ENCODE data around the gene GALNTL6.

The GALNTL6 gene

DNA sequence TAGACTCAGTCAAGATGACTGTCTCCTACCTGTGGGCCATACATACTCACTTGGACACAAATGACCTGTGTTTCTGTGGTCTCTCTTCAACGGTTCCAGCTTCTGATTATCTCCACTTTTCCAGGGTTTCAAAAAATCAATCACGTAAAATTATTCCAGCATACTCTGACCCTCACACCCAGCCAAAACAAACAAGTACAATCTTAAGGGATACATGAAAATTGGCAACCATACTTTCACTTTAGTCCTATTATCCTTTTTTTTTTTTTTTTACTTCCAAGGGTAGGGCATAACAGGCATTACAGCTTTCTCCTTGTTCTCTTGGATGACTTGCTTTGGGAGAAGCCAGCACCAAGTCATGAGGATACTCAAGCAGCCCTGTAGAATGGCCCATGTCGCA lies 1129.6 kb downstream of the GALNTL6 start:
- TF ChIP-seq, protein P1, sequence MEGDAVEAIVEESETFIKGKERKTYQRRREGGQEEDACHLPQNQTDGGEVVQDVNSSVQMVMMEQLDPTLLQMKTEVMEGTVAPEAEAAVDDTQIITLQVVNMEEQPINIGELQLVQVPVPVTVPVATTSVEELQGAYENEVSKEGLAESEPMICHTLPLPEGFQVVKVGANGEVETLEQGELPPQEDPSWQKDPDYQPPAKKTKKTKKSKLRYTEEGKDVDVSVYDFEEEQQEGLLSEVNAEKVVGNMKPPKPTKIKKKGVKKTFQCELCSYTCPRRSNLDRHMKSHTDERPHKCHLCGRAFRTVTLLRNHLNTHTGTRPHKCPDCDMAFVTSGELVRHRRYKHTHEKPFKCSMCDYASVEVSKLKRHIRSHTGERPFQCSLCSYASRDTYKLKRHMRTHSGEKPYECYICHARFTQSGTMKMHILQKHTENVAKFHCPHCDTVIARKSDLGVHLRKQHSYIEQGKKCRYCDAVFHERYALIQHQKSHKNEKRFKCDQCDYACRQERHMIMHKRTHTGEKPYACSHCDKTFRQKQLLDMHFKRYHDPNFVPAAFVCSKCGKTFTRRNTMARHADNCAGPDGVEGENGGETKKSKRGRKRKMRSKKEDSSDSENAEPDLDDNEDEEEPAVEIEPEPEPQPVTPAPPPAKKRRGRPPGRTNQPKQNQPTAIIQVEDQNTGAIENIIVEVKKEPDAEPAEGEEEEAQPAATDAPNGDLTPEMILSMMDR (IDR thresholded peaks at IDR 0.05; ENCODE audit: insufficient read depth, low read length, poor library complexity, severe bottlenecking): no peak

DNA sequence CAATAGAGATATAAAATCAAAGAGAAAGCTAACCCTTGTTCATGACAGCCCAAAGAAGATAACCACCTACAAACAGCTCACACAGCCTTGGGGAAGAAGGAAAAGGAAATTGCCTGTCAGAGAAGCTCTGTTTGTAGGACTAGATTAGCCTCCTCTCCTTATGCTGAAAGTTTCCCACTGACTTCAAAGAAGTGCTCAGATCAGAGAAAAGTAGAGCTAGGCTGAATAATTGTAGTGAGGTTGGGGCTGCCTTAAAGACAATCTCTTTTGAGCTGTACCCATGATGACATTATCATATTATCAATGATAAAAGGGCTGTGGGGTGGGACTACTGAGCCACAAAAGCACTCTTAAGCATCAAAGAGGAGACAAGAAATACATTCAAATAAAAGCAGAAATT lies 1132.4 kb downstream of the GALNTL6 start:
- Histone ChIP-seq H3K27me3 (replicated peaks; ENCODE audit: control insufficient read depth, insufficient read depth, low read length) (no peaks in the 10 kb centered on the region), H3K4me3 (replicated peaks; ENCODE audit: low read depth, low read length) (no peak overlapping the region), H3K36me3 (ENCODE audit: control insufficient read depth, insufficient read depth, low read length) (no peaks in the 10 kb centered on the region)
- no peak for DNase-seq (ENCODE audit: extremely low read depth, insufficient read length)
- TF ChIP-seq, protein P1 (IDR thresholded peaks at IDR 0.05; ENCODE audit: insufficient read depth, low read length, poor library complexity, severe bottlenecking): no peak

More for the DNA sequence above, 1129.6 kb downstream of the GALNTL6 start:
- DNase-seq (ENCODE audit: extremely low read depth, insufficient read length): no peak
- Histone ChIP-seq H3K4me3 (replicated peaks; ENCODE audit: low read depth, low read length) (no peak overlapping the region), H3K36me3 (ENCODE audit: control insufficient read depth, insufficient read depth, low read length) (no peaks in the 10 kb centered on the region), H3K27me3 (replicated peaks; ENCODE audit: control insufficient read depth, insufficient read depth, low read length) (no peaks in the 10 kb centered on the region)

DNA sequence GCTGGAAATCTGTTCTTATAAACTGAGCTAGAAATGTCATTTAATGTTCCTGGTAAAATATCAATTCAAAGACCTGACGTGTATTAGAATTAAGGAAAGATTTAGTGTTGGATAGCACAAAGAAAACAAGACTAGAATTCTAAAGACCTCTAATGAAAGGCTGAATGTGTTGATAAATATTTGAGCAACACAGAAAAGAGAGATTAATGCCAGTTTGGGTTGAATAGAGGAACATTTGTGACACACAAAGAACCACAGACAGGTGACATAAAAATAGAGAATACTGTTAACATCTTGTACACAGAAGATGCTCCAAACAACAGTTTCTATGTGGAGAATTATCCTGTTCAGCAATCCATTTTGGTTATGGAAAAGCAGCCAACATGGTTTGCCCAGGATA lies 1133.3 kb downstream of the GALNTL6 start:
- DNase-seq (ENCODE audit: extremely low read depth, insufficient read length): no peak
- TF ChIP-seq, protein P1 (IDR thresholded peaks at IDR 0.05; ENCODE audit: insufficient read depth, low read length, poor library complexity, severe bottlenecking): no peak
- no peaks in the 10 kb centered on the region for H3K27me3 ChIP-seq (replicated peaks; ENCODE audit: control insufficient read depth, insufficient read depth, low read length)
- no peak overlapping the region for H3K4me3 ChIP-seq (replicated peaks; ENCODE audit: low read depth, low read length)
- H3K36me3 ChIP-seq (ENCODE audit: control insufficient read depth, insufficient read depth, low read length): no peaks in the 10 kb centered on the region

DNA sequence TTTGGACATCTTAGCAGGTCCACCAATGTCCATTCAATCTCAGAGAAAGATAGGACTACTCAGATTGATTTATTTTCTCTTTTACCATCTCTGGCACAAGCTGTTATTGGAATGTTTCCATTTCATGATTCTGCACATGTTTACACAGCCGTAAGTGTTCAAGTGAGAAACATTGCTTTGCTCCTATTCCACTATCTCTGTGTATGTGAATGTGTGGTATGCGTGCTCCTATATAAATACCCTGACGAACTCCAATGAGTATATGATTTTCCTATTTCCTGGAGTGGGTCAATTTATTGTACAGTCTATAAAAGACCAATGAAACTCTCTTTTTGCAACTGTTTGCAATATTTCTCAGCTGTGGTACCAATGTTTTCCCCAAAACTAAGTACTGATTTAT lies 1134.4 kb downstream of the GALNTL6 start:
- no peaks in the 10 kb centered on the region for H3K36me3 ChIP-seq (ENCODE audit: control insufficient read depth, insufficient read depth, low read length)
- DNase-seq (ENCODE audit: extremely low read depth, insufficient read length): no peak
- H3K27me3 ChIP-seq (replicated peaks; ENCODE audit: control insufficient read depth, insufficient read depth, low read length): no peaks in the 10 kb centered on the region
- TF ChIP-seq, protein P1 (IDR thresholded peaks at IDR 0.05; ENCODE audit: insufficient read depth, low read length, poor library complexity, severe bottlenecking): no peak
- no peak overlapping the region for H3K4me3 ChIP-seq (replicated peaks; ENCODE audit: low read depth, low read length)

DNA sequence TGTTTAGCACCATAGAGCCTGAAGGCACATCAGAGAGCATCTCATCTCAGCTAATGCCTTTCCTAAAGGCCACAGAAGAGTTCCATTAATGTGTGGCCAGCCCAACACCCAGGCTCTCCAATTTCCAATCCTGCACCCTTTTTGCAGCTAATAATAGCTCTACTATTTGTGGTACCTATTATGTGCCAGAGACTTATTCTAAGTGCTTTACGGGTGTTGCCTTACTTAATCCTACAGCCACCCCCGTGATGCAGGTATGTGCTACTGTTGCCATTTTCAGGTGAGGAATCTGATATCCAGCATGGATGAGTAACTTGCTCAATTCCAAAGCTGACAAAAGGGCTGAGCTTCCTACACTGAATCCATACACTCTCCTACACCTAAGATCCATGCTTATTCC lies 1137.8 kb downstream of the GALNTL6 start:
- TF ChIP-seq, protein P1 (IDR thresholded peaks at IDR 0.05; ENCODE audit: insufficient read depth, low read length, poor library complexity, severe bottlenecking): no peak
- no peaks in the 10 kb centered on the region for H3K36me3 ChIP-seq (ENCODE audit: control insufficient read depth, insufficient read depth, low read length)
- H3K4me3 ChIP-seq (replicated peaks; ENCODE audit: low read depth, low read length): no peak overlapping the region
- no peak for DNase-seq (ENCODE audit: extremely low read depth, insufficient read length)
- no peaks in the 10 kb centered on the region for H3K27me3 ChIP-seq (replicated peaks; ENCODE audit: control insufficient read depth, insufficient read depth, low read length)
